GM23338 (cell line): ENCODE measurements around the gene KLC4. TPM values are rescaled to one million over a fixed set of nuclear protein-coding genes. Genes with fewer than 3 reads are reported as not detected.
"Not testable (repeated sequence)": the region's sequence is repeated elsewhere in the genome, so short reads cannot be mapped to it uniquely, and the experiment has no call there.

Source experiments
- ATAC-seq: fragments of 200-7000 bp; cut with Tn5 transposase; 3 replicates; pipeline ENCODE4 v1.9.1; 2020
- DNase-seq: peaks from one replicate; pipeline ENCODE4 v3.0.0-alpha.2; 2015; ENCODE audit warnings: low spot score
- H2AFZ ChIP-seq: fragments of 200-600 bp; sonication (generic); 2 replicates; pipeline ENCODE4 v1.8.0; 2016; ENCODE audit warnings: antibody characterized with exemption, mild to moderate bottlenecking, moderate library complexity
- H3F3A ChIP-seq: fragments of 200-600 bp; sonication (generic); replicated peaks from 2 replicates; pipeline ENCODE4 v1.8.0; 2017; ENCODE audit warnings: antibody characterized with exemption, mixed run types, low read depth
- H3K27ac ChIP-seq: fragments of 200-600 bp; sonication (generic); 2 replicates; pipeline ENCODE4 v1.6.1; 2016; ENCODE audit warnings: low read depth
- H3K27me3 ChIP-seq: fragments of 200-600 bp; sonication (generic); 2 replicates; pipeline ENCODE4 v1.8.0; 2016; ENCODE audit warnings: mild to moderate bottlenecking, mixed run types, moderate library complexity; ENCODE audit not compliant: insufficient read depth
- H3K36me3 ChIP-seq: fragments of 200-600 bp; sonication (generic); 2 replicates; pipeline ENCODE4 v1.8.0; 2016; ENCODE audit warnings: mild to moderate bottlenecking; ENCODE audit not compliant: insufficient read depth
- H3K4me1 ChIP-seq: fragments of 200-600 bp; sonication (generic); 2 replicates; pipeline ENCODE4 v1.8.0; 2016; ENCODE audit warnings: mild to moderate bottlenecking, moderate library complexity; ENCODE audit not compliant: insufficient read depth
- H3K4me2 ChIP-seq: fragments of 200-600 bp; sonication (generic); 2 replicates; pipeline ENCODE4 v1.7.1; 2017; ENCODE audit warnings: mixed run types
- H3K4me3 ChIP-seq: fragments of 200-600 bp; sonication (generic); 2 replicates; pipeline ENCODE4 v1.6.1; 2016; ENCODE audit warnings: mixed run types
- H3K79me2 ChIP-seq: fragments of 200-600 bp; sonication (generic); replicated peaks from 2 replicates; pipeline ENCODE4 v1.8.0; 2017; ENCODE audit warnings: mild to moderate bottlenecking; ENCODE audit not compliant: insufficient read depth
- H3K9me2 ChIP-seq: fragments of 200-600 bp; sonication (generic); 2 replicates; pipeline ENCODE4 v1.8.0; 2017; ENCODE audit not compliant: insufficient read depth
- H4K20me1 ChIP-seq: fragments of 200-600 bp; sonication (generic); replicated peaks from 2 replicates; pipeline ENCODE4 v1.8.0; 2017; ENCODE audit warnings: mild to moderate bottlenecking; ENCODE audit not compliant: insufficient read depth
- H3K27ac Mint-ChIP-seq: 2 replicates; pipeline ENCODE4 v1.8.0; 2020; ENCODE audit warnings: inconsistent platforms, mild to moderate bottlenecking, moderate library complexity, mixed read lengths
- H3K27me3 Mint-ChIP-seq: 3 replicates; pipeline ENCODE4 v1.8.0; 2022; ENCODE audit warnings: low read depth, mild to moderate bottlenecking, moderate library complexity, mixed read lengths, inconsistent platforms; ENCODE audit not compliant: insufficient read depth, poor library complexity
- H3K36me3 Mint-ChIP-seq: 3 replicates; pipeline ENCODE4 v1.8.0; 2021; ENCODE audit warnings: low read depth, mild to moderate bottlenecking, inconsistent platforms, moderate library complexity, mixed read lengths
- H3K4me1 Mint-ChIP-seq: 3 replicates; pipeline ENCODE4 v1.8.0; 2020; ENCODE audit warnings: mild to moderate bottlenecking, inconsistent platforms, mixed read lengths
- H3K4me3 Mint-ChIP-seq: 3 replicates; pipeline ENCODE4 v1.8.0; 2021; ENCODE audit warnings: moderate library complexity, mild to moderate bottlenecking, inconsistent platforms, mixed read lengths
- H3K9me3 Mint-ChIP-seq: 3 replicates; pipeline ENCODE4 v1.8.0; 2020; ENCODE audit warnings: moderate library complexity, mild to moderate bottlenecking, inconsistent platforms, mixed read lengths
- CREB1 ChIP-seq: fragments of 250-450 bp; sonication (Bioruptor Pico); IDR thresholded peaks from 2 replicates; pipeline ENCODE4 v1.5.0; 2020; ENCODE audit warnings: low read depth, mild to moderate bottlenecking, moderate library complexity
- EZH2 ChIP-seq: fragments of 200-600 bp; sonication (generic); IDR thresholded peaks from one replicate; pipeline ENCODE4 v1.8.0; 2017; ENCODE audit warnings: antibody characterized with exemption, mild to moderate bottlenecking, low read depth; ENCODE audit not compliant: unreplicated experiment
- EZH2phosphoT487 ChIP-seq: fragments of 200-600 bp; sonication (generic); IDR thresholded peaks from one replicate; pipeline ENCODE4 v1.8.1; 2018; ENCODE audit warnings: antibody characterized with exemption; ENCODE audit not compliant: unreplicated experiment
- JUNB ChIP-seq: IDR thresholded peaks from one replicate; pipeline ENCODE4 v1.6.1; 2016; ENCODE audit warnings: antibody characterized with exemption; ENCODE audit not compliant: unreplicated experiment
- NANOG ChIP-seq: IDR thresholded peaks from 2 replicates; pipeline ENCODE4 v1.6.1; 2016; ENCODE audit warnings: antibody characterized with exemption, borderline replicate concordance
- ZNF114 ChIP-seq: fragments of 250-450 bp; sonication (Bioruptor Pico); IDR thresholded peaks from 2 replicates; pipeline ENCODE4 v1.5.0; 2020; ENCODE audit warnings: mild to moderate bottlenecking, moderate library complexity
- polyA plus RNA-seq: library from polyadenylated mRNA; unstranded; fragments of >200 nt; fragmentation: Nextera tagmentation; extraction: Ambion mirVana; gene quantifications from 2 replicates; pipeline ENCODE4 v1.2.1, GENCODE V29; 2016
- total RNA-seq: library from RNA; depleted of rRNA; stranded (reverse); fragments of >200 nt; shearing (Covaris generic); gene quantifications from 2 replicates; pipeline ENCODE4 v1.2.3, GENCODE V29; 2014
- TF ChIP-seq, protein P1 (sequence below): fragments of 250-450 bp; sonication (Bioruptor Pico); IDR thresholded peaks from 2 replicates; pipeline ENCODE4 v1.5.0; 2020; ENCODE audit warnings: mild to moderate bottlenecking, moderate library complexity
- TF ChIP-seq, protein P2 (sequence below): IDR thresholded peaks from one replicate; pipeline ENCODE4 v1.6.1; 2018; ENCODE audit warnings: antibody characterized with exemption; ENCODE audit not compliant: unreplicated experiment
- TF ChIP-seq, protein P3 (sequence below), 2 experiments: fragments of 200-600 bp in 1 of 2; sonication (generic) in 1 of 2; conservative IDR thresholded peaks; 2 replicates each; pipeline versions ENCODE4 v1.5.1 to v1.6.1; 2016 to 2017; ENCODE audit warnings: antibody characterized with exemption in 2 of 2, low read depth in 2 of 2, mild to moderate bottlenecking in 2 of 2, moderate library complexity in 1 of 2
- TF ChIP-seq, protein P4 (sequence below): IDR thresholded peaks from 2 replicates; pipeline ENCODE4 v1.6.1; 2016; ENCODE audit warnings: antibody characterized with exemption

The KLC4 gene
- total and polyA plus RNA-seq, 2 experiments from 2014 or later = 14.9 to 17.4 TPM

- H3K4me3 Mint-ChIP-seq, H3K4me3 ChIP-seq, H3K4me1 Mint-ChIP-seq, H2AFZ ChIP-seq, H3K27ac ChIP-seq, H3F3A ChIP-seq, H3K9me2 ChIP-seq, H3K27ac Mint-ChIP-seq, H3K4me2 ChIP-seq, H3K27me3 ChIP-seq, H3K36me3 ChIP-seq, H4K20me1 ChIP-seq, H3K27me3 Mint-ChIP-seq, H3K9me3 Mint-ChIP-seq, H3K79me2 ChIP-seq, H3K4me1 ChIP-seq, ATAC-seq, DNase-seq: not testable (repeated sequence)
- H3K36me3 Mint-ChIP-seq = peaks cover 45% of the 10 kb centered on the region
Measured at GRCh38 chr6:43041475-43041874, 18.0 kb upstream of the KLC4 start.

DNA sequence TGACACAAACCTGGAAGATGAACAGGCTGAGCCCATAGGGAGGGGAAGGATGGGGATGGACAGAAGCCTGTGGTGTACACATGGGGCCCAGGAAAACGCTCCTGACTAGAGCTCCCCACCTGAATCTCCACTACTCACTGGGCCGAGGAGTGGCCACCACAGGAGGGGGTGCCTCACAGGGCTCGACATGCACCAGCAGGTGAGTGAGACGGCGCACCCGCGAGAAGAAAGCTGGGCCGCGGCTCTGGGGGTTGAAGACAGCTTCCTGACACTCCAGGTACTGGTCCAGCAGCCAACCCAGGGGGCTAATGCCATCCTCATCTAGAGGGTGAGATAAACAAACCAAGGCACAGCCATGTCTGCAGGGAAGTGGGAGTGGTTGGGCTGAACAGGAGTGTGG is 16.1 kb upstream of the KLC4 start:
- Mint-ChIP-seq H3K27ac (no peak overlapping the region), H3K9me3 (no peaks in the 10 kb centered on the region), H3K36me3 (peaks cover 35% of the 10 kb centered on the region), H3K4me1 (no peaks in the 10 kb centered on the region), H3K4me3 (no peak overlapping the region; the same call in 2 of the 3 replicates), H3K27me3 (peaks cover 9% of the 10 kb centered on the region)
- Histone ChIP-seq H3F3A (no peaks in the 10 kb centered on the region), H3K9me2 (no peaks in the 10 kb centered on the region), H3K4me1 (no peaks in the 10 kb centered on the region), H3K27me3 (no peaks in the 10 kb centered on the region), H4K20me1 (no peaks in the 10 kb centered on the region), H3K79me2 (no peaks in the 10 kb centered on the region), H3K4me3 (no peak overlapping the region), H3K27ac (no peak overlapping the region), H2AFZ (no peak overlapping the region), H3K4me2 (no peak overlapping the region), H3K36me3 (no peaks in the 10 kb centered on the region)
- ATAC-seq (no peak), DNase-seq (no peak)
- TF ChIP-seq, protein P1, sequence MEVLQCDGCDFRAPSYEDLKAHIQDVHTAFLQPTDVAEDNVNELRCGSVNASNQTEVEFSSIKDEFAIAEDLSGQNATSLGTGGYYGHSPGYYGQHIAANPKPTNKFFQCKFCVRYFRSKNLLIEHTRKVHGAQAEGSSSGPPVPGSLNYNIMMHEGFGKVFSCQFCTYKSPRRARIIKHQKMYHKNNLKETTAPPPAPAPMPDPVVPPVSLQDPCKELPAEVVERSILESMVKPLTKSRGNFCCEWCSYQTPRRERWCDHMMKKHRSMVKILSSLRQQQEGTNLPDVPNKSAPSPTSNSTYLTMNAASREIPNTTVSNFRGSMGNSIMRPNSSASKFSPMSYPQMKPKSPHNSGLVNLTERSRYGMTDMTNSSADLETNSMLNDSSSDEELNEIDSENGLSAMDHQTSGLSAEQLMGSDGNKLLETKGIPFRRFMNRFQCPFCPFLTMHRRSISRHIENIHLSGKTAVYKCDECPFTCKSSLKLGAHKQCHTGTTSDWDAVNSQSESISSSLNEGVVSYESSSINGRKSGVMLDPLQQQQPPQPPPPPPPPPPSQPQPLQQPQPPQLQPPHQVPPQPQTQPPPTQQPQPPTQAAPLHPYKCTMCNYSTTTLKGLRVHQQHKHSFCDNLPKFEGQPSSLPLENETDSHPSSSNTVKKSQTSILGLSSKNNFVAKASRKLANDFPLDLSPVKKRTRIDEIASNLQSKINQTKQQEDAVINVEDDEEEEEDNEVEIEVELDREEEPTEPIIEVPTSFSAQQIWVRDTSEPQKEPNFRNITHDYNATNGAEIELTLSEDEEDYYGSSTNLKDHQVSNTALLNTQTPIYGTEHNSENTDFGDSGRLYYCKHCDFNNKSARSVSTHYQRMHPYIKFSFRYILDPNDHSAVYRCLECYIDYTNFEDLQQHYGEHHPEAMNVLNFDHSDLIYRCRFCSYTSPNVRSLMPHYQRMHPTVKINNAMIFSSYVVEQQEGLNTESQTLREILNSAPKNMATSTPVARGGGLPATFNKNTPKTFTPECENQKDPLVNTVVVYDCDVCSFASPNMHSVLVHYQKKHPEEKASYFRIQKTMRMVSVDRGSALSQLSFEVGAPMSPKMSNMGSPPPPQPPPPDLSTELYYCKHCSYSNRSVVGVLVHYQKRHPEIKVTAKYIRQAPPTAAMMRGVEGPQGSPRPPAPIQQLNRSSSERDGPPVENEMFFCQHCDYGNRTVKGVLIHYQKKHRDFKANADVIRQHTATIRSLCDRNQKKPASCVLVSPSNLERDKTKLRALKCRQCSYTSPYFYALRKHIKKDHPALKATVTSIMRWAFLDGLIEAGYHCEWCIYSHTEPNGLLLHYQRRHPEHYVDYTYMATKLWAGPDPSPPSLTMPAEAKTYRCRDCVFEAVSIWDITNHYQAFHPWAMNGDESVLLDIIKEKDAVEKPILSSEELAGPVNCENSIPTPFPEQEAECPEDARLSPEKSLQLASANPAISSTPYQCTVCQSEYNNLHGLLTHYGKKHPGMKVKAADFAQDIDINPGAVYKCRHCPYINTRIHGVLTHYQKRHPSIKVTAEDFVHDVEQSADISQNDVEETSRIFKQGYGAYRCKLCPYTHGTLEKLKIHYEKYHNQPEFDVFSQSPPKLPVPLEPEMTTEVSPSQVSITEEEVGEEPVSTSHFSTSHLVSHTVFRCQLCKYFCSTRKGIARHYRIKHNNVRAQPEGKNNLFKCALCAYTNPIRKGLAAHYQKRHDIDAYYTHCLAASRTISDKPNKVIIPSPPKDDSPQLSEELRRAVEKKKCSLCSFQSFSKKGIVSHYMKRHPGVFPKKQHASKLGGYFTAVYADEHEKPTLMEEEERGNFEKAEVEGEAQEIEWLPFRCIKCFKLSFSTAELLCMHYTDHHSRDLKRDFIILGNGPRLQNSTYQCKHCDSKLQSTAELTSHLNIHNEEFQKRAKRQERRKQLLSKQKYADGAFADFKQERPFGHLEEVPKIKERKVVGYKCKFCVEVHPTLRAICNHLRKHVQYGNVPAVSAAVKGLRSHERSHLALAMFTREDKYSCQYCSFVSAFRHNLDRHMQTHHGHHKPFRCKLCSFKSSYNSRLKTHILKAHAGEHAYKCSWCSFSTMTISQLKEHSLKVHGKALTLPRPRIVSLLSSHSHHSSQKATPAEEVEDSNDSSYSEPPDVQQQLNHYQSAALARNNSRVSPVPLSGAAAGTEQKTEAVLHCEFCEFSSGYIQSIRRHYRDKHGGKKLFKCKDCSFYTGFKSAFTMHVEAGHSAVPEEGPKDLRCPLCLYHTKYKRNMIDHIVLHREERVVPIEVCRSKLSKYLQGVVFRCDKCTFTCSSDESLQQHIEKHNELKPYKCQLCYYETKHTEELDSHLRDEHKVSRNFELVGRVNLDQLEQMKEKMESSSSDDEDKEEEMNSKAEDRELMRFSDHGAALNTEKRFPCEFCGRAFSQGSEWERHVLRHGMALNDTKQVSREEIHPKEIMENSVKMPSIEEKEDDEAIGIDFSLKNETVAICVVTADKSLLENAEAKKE (CRISPR knock-in tag) = no peak
- TF ChIP-seq EZH2phosphoT487 (no peak), JUNB (no peak), NANOG (no peak), CREB1 (no peak), EZH2 (no peak), ZNF114 (CRISPR knock-in tag) (no peak)
- TF ChIP-seq, protein P2, sequence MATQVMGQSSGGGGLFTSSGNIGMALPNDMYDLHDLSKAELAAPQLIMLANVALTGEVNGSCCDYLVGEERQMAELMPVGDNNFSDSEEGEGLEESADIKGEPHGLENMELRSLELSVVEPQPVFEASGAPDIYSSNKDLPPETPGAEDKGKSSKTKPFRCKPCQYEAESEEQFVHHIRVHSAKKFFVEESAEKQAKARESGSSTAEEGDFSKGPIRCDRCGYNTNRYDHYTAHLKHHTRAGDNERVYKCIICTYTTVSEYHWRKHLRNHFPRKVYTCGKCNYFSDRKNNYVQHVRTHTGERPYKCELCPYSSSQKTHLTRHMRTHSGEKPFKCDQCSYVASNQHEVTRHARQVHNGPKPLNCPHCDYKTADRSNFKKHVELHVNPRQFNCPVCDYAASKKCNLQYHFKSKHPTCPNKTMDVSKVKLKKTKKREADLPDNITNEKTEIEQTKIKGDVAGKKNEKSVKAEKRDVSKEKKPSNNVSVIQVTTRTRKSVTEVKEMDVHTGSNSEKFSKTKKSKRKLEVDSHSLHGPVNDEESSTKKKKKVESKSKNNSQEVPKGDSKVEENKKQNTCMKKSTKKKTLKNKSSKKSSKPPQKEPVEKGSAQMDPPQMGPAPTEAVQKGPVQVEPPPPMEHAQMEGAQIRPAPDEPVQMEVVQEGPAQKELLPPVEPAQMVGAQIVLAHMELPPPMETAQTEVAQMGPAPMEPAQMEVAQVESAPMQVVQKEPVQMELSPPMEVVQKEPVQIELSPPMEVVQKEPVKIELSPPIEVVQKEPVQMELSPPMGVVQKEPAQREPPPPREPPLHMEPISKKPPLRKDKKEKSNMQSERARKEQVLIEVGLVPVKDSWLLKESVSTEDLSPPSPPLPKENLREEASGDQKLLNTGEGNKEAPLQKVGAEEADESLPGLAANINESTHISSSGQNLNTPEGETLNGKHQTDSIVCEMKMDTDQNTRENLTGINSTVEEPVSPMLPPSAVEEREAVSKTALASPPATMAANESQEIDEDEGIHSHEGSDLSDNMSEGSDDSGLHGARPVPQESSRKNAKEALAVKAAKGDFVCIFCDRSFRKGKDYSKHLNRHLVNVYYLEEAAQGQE = no peak
- TF ChIP-seq, protein P3, sequence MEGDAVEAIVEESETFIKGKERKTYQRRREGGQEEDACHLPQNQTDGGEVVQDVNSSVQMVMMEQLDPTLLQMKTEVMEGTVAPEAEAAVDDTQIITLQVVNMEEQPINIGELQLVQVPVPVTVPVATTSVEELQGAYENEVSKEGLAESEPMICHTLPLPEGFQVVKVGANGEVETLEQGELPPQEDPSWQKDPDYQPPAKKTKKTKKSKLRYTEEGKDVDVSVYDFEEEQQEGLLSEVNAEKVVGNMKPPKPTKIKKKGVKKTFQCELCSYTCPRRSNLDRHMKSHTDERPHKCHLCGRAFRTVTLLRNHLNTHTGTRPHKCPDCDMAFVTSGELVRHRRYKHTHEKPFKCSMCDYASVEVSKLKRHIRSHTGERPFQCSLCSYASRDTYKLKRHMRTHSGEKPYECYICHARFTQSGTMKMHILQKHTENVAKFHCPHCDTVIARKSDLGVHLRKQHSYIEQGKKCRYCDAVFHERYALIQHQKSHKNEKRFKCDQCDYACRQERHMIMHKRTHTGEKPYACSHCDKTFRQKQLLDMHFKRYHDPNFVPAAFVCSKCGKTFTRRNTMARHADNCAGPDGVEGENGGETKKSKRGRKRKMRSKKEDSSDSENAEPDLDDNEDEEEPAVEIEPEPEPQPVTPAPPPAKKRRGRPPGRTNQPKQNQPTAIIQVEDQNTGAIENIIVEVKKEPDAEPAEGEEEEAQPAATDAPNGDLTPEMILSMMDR (conservative IDR thresholded peaks at IDR 0.05; ENCODE audit: low read depth in 2 of 2) = no peak
- TF ChIP-seq, protein P4, sequence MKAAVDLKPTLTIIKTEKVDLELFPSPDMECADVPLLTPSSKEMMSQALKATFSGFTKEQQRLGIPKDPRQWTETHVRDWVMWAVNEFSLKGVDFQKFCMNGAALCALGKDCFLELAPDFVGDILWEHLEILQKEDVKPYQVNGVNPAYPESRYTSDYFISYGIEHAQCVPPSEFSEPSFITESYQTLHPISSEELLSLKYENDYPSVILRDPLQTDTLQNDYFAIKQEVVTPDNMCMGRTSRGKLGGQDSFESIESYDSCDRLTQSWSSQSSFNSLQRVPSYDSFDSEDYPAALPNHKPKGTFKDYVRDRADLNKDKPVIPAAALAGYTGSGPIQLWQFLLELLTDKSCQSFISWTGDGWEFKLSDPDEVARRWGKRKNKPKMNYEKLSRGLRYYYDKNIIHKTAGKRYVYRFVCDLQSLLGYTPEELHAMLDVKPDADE = no peak
